GM21528 (cell line): ENCODE data around the gene CFAP92.
"Not testable (repeated sequence)": the region's sequence is repeated elsewhere in the genome, so short reads cannot be mapped to it uniquely, and the experiment has no call there.

Experiments used
- ATAC-seq: cut with Tn5 transposase; IDR thresholded peaks from one replicate; pipeline ENCODE4 v1.9.1; 2021; ENCODE audit warnings: mild to moderate bottlenecking, moderate library complexity; ENCODE audit not compliant: unreplicated experiment, low FRiP score

The CFAP92 gene

DNA sequence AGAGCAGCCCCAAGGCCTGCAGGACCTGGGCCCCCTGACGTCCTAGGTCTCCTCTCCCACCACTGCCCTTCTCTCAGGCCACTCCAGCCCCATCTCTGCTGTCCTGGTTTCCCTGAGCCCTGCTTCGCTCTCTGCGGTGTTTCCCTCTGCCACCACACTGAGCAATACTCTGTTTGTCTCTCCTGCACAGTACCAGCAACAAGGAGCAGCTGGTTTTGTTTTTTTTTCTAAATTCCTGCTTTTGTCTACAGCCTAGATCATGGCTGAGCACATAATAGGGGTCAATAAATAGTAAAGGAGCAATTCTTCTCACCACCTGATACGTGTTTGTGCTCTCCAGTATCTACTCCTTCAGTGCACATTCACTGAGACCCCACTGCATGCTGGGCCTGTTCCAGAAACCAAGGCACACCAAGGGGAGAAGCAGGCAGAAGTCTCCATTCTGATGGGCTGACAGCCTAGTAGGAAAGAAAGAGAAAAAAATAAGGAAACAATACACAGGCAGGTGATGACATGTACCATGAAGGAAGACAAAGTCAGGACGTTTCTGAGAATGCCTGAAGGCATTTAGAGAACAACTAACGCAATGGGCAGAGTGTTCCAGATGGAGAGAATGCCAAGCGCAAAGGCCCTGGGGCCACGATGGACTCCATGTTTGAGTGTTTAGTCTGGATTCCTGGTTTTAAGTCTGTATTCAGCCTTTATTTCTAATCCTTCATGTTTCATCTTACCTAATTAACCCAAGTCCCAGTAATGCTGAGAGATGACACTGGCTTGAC is 120.4 kb downstream of the CFAP92 start:
- ATAC-seq, result no peak

DNA sequence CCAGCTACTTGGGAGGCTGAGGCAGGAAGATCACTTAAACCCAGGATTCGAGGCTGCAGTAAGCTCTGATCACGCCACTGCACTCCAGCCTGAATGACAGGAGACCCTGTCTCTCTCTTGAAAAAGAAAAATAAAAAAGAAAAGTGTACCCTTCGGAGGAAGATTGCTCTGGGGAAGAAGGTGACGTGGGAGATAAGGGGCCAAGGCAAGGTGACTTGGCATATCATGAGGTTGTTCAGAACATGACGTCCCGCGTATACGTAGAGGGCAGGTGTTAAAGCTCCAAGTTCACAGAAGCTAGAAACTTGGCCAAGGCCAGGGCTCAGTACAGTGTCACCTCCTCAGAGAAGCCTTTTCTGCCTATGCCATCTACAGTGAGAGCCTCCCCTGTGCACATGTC is 121.1 kb downstream of the CFAP92 start:
- ATAC-seq, result no peak

DNA sequence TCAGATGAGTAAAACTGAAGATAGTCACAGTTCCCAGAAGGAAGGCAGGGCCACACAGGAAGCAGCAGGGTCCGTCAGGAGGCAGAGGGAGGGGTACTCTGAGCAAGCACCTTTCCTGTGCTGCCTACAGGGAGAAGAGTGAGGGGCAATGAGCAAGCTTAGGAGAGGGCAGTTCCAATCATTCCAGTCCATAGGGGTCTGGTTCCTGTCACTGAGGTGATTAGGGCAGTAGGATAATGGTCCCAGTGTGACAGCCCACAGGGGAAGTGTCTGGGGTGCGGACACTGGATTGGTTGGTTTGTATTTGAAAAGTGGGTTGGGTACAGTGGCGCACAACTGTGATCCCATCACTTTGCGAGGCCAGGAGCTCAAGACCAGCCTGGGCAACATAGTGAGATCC is 121.6 kb downstream of the CFAP92 start:
- ATAC-seq, result no peak

DNA sequence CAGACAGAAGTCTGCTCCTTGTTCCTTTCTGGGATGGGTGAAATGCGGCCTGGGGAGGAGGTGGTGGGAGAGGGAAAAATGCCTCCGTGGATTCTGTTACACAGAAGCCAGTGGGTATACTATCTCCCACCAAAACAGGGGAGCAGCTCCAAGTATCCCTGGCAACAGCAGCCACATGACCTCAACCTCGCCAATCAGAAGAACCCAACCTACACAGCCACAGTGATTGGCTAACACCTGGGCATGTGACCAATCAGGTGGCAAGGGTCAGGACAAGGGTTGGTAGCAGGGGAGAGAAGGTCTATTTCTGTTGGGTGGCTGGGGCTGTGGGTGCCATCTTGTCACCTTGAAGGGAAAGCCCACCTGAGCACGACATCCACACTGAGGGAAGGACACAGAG is 123.5 kb downstream of the CFAP92 start:
- no peak for ATAC-seq

DNA sequence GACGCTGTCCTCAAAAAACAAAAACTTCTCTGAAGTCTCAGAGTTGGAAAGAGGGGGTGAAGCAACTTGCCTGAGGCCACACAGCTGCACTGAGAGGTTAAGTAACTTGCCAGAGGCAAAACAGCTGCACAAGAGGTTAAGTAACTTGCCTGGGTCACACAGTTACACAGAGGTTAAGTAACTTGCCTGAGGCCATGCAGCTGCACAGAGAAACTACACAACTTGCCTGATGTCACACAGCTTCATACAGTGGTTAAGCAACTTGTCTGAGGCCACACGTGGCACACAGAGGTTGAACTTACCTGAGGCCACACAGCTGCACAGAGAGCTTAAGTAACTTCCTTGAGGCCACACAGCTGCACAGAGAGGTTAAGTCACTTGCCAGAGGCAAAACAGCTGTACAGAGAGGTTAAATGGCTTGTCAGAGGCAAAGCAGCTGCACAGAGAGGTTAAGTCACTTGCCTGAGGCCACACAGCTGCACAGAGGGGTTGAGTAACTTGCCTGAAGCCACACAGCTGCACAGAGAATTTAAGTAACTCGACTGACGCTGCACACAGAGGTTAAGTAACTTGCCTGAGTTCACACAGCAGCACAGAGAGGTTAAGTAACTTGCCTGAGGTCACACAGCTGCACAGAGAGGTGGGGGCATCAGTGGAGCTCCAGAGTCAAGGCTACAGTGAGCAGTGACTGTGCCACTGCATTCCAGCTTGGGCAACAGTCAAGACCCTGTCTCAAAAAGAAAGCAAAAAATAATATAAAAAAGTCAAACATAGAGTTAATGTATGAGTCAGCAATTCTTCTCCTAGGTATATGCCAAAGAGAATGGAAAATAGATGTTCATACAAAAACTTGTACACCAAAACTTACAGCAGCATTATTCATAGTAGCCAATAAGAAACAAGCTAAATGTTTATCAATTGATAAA is 126.4 kb downstream of the CFAP92 start:
- no peak for ATAC-seq

DNA sequence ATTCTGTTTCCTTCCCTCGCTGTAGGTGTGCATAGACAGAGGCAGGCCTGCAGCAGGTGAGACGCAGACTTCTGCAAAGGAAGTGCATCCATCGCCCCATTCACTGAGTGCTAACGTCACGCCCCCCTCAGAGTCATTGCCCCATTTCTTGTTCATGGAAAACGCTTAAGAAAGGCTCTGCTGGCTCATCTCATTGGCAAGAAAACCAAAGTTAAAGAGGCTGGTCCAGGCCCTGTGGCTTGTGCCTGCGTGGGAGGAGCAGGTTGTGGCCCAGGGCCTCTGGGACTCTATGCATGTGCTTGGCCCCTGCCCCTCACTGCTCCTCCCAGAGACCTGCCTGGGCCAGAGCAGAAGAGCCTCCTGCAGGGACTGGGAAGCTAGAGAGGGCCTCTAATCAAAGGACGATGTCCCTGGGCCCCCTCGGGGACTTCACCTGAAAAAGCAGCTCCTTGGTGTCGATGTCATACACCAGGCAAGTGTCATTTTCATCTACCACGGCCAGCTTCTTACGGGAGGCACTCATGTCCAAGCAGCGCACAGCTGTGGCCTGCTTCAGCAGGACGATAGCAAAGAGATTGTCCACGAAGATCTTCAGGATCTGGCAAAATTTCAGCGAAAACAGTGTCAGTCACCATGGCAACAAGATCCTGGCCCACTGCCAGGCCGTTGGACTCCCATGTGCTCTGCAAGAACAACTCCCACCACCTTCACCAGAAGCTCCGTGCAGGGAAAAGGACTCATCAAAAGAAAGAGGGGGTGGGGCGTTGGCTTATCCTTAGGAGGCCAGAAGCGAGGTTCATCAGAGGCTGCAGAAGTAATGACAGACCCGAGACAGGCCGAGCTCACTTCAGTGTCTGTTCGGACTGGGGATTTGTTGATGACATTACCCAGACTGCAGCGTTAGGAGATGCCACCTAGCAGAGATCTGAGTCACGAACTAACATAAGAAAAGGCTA is 128.7 kb downstream of the CFAP92 start:
- not testable (repeated sequence) for ATAC-seq

DNA sequence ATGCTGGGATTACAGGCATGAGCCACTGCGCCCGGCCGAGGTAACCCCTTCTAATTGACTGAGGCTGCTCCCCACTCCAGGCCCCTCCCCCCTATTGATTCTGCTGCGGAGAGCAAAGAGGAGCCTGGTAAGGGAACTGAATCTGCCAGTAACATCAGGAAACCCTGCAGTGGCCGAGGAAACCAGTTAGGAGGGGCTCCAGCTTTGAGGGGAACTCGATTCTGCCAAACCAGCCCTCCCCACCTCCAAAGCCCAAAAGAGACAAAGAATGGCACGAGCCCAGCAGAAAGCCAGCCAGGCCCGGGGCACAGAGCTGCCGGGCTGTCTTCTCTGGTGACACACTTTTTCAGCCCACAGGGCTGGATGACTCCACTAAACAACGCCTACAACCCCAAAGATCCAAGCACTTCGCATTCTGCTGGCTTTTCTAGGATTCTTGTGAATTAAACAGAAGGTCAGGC is 129.5 kb downstream of the CFAP92 start:
- no peak for ATAC-seq

DNA sequence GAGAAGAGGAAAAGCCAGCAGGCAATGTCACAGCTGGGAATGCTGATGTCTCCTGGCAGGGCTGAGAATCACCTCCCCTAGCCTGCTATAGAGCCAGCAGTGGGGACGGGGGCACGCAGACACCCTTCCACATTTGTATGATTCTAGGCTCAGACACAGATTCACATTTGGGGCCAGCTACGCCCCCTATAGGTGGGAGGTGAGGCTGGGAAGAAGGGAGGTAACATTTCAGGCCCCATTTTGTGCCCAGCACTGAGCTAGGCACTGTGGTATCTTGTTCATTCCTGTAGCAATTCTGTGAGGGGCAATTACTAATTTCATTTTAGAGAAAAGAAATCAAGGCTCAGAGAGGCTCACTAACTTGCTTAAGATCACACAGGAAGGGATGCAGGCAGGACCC is 130.3 kb downstream of the CFAP92 start:
- no peak for ATAC-seq

DNA sequence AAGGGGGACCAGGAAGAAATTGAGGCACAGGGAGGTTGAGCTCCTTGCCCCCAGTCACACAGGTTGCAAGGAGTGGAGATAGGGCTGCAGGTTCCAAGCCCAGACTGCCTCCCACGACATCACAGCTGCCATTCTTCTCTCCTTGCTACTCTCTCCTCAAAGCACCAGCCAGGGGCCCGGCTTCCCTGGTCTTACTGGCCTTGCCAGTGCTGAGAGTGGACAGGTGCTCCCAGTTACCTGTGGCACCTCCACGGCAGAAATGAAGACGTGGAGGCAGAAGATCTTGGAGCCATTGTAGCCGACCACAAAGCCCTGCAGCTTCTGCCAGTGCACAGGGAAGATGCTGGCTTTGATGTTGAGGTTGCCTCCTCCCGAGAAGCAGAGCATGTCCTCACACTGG is 132.4 kb downstream of the CFAP92 start:
- no peak for ATAC-seq
